DOHH2 (cell line): ENCODE measurements around the gene DLAT.
"Not testable (repeated sequence)": the region's sequence is repeated elsewhere in the genome, so short reads cannot be mapped to it uniquely, and the experiment has no call there.

Experiments
- H3F3A ChIP-seq: fragments of 200-600 bp; sonication (generic), shearing (Covaris generic); 2 replicates; pipeline ENCODE4 v1.6.0; 2016; ENCODE audit warnings: antibody characterized with exemption, mild to moderate bottlenecking; ENCODE audit not compliant: control insufficient read depth, insufficient read depth
- H3K27ac ChIP-seq: fragments of 200-600 bp; sonication (generic); 2 replicates; pipeline ENCODE4 v1.5.1; 2014; ENCODE audit warnings: low read depth, mild to moderate bottlenecking, low read length, moderate library complexity
- H3K27me3 ChIP-seq: fragments of 200-600 bp; sonication (generic); 2 replicates; pipeline ENCODE4 v1.6.1; 2014; ENCODE audit warnings: mild to moderate bottlenecking, low read length, mixed read lengths; ENCODE audit not compliant: control insufficient read depth
- H3K36me3 ChIP-seq: fragments of 200-600 bp; sonication (generic); 2 replicates; pipeline ENCODE4 v1.6.1; 2014; ENCODE audit warnings: mild to moderate bottlenecking, low read length, moderate library complexity, mixed read lengths; ENCODE audit not compliant: control insufficient read depth
- H3K4me1 ChIP-seq: fragments of 200-600 bp; sonication (generic); 2 replicates; pipeline ENCODE4 v1.6.1; 2014; ENCODE audit warnings: mild to moderate bottlenecking, low read length, mixed read lengths; ENCODE audit not compliant: control insufficient read depth
- H3K4me2 ChIP-seq: fragments of 200-600 bp; sonication (generic); 2 replicates; pipeline ENCODE4 v1.6.0; 2014; ENCODE audit warnings: mild to moderate bottlenecking, low read length, moderate library complexity
- H3K4me3 ChIP-seq: fragments of 200-600 bp; sonication (generic); 2 replicates; pipeline ENCODE4 v1.5.1; 2014; ENCODE audit warnings: mild to moderate bottlenecking, low read length, mixed read lengths
- H3K79me2 ChIP-seq: fragments of 200-600 bp; sonication (generic); 2 replicates; pipeline ENCODE4 v1.6.1; 2014; ENCODE audit warnings: mild to moderate bottlenecking, low read length, mixed read lengths; ENCODE audit not compliant: control insufficient read depth
- H3K9me2 ChIP-seq: fragments of 200-600 bp; sonication (generic); replicated peaks from 2 replicates; pipeline ENCODE4 v1.6.1; 2014; ENCODE audit warnings: mild to moderate bottlenecking, low read length, mixed read lengths; ENCODE audit not compliant: control insufficient read depth
- H3K9me3 ChIP-seq: fragments of 200-600 bp; sonication (generic); 2 replicates; pipeline ENCODE4 v1.6.1; 2014; ENCODE audit warnings: antibody characterized with exemption, low read length, mixed read lengths; ENCODE audit not compliant: control insufficient read depth, insufficient read depth
- H4K20me1 ChIP-seq: fragments of 200-600 bp; sonication (generic); 2 replicates; pipeline ENCODE4 v1.6.0; 2014; ENCODE audit warnings: low read depth, mild to moderate bottlenecking, antibody characterized with exemption, low read length, moderate library complexity; ENCODE audit not compliant: control insufficient read depth, insufficient read depth
- EZH2phosphoT487 ChIP-seq: fragments of 200-600 bp; sonication (generic); IDR thresholded peaks from 2 replicates; pipeline ENCODE4 v1.6.1; 2017; ENCODE audit warnings: borderline replicate concordance, mild to moderate bottlenecking, antibody characterized with exemption, low read length, moderate library complexity, mixed read lengths
- TF ChIP-seq, protein P1 (sequence below): fragments of 200-600 bp; sonication (generic); IDR thresholded peaks from one replicate; pipeline ENCODE4 v1.5.1; 2014; ENCODE audit warnings: antibody characterized with exemption, mild to moderate bottlenecking, low read depth, low read length; ENCODE audit not compliant: poor library complexity, severe bottlenecking

DLAT gene

DNA sequence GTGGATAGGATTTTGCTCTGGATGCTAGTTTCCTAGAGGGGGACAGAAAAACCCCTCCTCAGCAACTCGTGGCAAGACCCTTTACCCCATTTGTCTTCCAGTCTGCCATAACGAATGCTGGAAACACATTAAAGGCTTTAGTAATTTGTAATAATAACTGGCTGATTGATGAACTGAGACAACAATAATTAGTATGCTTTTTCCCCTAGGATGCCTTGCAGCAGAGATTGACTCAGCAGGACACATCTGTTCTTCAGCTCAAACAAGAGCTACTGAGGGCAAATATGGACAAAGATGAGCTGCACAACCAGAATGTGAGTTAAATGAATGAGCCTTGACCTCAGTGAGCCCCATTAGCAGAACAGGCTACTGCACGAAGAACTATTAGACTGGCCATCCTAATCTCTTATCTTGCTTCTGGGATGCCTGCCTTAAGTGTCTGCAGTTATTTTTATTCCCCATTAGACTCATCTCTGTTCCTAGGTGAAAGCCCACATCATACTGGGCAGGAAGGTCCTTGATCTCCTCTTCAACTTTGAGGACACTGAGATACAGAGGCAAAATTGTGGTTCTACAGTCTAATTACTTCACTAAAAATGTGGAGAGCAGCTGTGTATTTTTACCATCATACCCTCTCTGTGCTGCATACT is 32.9 kb upstream of the DLAT start:
- Histone ChIP-seq H3K36me3 (no peaks in the 10 kb centered on the region), H3K9me2 (no peaks in the 10 kb centered on the region), H3K4me3 (no peak overlapping the region), H3K27me3 (no peaks in the 10 kb centered on the region), H4K20me1 (no peaks in the 10 kb centered on the region), H3K9me3 (no peaks in the 10 kb centered on the region), H3K4me2 (no peak overlapping the region), H3K4me1 (peaks cover 3% of the 10 kb centered on the region), H3F3A (no peaks in the 10 kb centered on the region), H3K79me2 (no peaks in the 10 kb centered on the region), H3K27ac (no peak overlapping the region)
- TF ChIP-seq, protein P1, sequence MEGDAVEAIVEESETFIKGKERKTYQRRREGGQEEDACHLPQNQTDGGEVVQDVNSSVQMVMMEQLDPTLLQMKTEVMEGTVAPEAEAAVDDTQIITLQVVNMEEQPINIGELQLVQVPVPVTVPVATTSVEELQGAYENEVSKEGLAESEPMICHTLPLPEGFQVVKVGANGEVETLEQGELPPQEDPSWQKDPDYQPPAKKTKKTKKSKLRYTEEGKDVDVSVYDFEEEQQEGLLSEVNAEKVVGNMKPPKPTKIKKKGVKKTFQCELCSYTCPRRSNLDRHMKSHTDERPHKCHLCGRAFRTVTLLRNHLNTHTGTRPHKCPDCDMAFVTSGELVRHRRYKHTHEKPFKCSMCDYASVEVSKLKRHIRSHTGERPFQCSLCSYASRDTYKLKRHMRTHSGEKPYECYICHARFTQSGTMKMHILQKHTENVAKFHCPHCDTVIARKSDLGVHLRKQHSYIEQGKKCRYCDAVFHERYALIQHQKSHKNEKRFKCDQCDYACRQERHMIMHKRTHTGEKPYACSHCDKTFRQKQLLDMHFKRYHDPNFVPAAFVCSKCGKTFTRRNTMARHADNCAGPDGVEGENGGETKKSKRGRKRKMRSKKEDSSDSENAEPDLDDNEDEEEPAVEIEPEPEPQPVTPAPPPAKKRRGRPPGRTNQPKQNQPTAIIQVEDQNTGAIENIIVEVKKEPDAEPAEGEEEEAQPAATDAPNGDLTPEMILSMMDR = no peak
- TF ChIP-seq EZH2phosphoT487 = no peak

DNA sequence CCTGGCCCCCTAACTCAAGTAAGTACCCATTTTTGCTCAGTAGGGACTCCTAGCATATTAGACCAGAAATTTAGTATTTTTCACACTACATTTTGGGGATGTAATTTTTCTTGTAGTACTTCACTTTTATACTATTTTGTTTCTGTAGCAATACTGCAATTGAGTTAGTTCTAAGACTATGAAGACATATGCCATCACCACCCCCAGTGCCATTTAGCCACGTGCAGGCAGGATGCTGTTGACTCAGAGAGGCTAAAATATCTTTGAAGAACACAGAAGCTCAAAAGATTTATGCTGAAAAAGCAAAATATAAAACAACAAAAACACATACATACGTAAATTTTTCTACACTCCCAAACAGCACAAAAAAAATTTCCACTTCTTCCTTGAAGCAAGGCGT is 29.1 kb upstream of the DLAT start:
- no peaks in the 10 kb centered on the region for H3K36me3 ChIP-seq
- no peaks in the 10 kb centered on the region for H3F3A ChIP-seq
- TF ChIP-seq, protein P1 = no peak
- H3K9me3 ChIP-seq = no peaks in the 10 kb centered on the region
- no peaks in the 10 kb centered on the region for H3K27me3 ChIP-seq
- no peaks in the 10 kb centered on the region for H4K20me1 ChIP-seq
- H3K79me2 ChIP-seq = no peaks in the 10 kb centered on the region
- peaks cover 10% of the 10 kb centered on the region for H3K4me1 ChIP-seq
- no peak overlapping the region for H3K4me2 ChIP-seq
- no peak overlapping the region for H3K4me3 ChIP-seq
- no peak overlapping the region for H3K27ac ChIP-seq
- H3K9me2 ChIP-seq = no peaks in the 10 kb centered on the region

DNA sequence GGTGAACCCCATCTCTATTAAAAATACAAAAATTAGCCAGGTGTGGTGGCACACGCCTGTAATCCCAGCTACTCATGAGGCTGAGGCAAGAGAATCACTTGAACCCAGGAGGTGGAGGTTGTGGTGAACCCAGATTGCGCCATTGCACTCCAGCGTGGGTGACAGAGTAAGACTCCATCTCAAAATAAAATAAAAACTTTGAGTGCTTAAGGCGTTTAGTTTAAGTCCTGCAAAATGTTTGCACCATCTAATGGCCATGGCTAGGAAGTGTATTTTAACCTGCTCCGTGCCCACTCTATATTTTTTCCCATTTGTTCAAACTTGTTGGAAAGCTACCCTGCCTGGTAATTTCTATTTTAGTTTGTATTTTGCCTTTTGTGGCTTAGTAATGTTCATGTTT is 28.5 kb upstream of the DLAT start:
- not testable (repeated sequence) for H3F3A ChIP-seq, H3K4me3 ChIP-seq, H3K4me1 ChIP-seq, H3K9me2 ChIP-seq, H3K36me3 ChIP-seq, H3K9me3 ChIP-seq, H3K79me2 ChIP-seq, H3K27ac ChIP-seq, H4K20me1 ChIP-seq, H3K4me2 ChIP-seq, H3K27me3 ChIP-seq
- TF ChIP-seq, protein P1 = peak; percentile 41
